ENCODE measurements around the gene MTCH1. TPM values are rescaled to one million over a fixed set of nuclear protein-coding genes. Genes with fewer than 3 reads are reported as not detected.

The MTCH1 gene
- total RNA-seq, 1 experiment from 2014 or later = 204 TPM

DNA sequence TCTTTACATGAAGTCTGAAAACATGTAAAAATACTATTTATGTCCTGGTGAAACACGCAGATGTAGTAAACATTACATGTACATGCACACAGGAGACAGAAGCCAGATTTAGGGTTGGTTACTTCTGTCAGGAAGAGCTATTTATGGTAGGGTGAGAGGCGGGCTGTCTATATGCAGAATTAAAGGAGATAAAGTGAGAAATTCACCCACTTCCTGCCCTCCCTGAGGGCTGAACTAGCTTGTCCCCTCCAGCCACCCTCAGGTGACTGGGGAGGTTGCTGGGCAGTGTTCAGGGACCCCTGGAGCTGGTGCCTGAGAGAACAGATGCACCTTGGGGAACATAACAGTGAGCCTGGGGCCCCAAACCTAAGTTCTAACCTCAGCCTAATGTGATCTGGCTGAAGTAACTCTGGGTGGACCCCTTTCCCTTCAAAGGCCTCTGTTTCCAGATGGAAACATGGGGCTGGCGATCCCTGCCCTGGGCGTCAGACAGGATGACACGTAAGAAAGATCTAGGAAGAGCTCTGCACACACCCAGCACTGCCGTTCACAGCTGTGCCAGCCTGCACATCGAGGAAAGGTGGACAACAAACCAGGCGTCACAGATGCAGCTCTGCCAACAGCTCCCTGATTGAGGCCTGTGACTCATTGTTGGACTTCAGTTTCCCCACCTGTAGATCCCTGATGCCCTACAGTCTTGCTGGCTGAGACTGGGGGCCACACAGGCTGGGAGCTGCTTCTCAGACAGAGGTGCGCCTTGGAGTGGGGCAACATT lies 30.1 kb downstream of the MTCH1 start (continued):
- TF ChIP-seq, protein P1, sequence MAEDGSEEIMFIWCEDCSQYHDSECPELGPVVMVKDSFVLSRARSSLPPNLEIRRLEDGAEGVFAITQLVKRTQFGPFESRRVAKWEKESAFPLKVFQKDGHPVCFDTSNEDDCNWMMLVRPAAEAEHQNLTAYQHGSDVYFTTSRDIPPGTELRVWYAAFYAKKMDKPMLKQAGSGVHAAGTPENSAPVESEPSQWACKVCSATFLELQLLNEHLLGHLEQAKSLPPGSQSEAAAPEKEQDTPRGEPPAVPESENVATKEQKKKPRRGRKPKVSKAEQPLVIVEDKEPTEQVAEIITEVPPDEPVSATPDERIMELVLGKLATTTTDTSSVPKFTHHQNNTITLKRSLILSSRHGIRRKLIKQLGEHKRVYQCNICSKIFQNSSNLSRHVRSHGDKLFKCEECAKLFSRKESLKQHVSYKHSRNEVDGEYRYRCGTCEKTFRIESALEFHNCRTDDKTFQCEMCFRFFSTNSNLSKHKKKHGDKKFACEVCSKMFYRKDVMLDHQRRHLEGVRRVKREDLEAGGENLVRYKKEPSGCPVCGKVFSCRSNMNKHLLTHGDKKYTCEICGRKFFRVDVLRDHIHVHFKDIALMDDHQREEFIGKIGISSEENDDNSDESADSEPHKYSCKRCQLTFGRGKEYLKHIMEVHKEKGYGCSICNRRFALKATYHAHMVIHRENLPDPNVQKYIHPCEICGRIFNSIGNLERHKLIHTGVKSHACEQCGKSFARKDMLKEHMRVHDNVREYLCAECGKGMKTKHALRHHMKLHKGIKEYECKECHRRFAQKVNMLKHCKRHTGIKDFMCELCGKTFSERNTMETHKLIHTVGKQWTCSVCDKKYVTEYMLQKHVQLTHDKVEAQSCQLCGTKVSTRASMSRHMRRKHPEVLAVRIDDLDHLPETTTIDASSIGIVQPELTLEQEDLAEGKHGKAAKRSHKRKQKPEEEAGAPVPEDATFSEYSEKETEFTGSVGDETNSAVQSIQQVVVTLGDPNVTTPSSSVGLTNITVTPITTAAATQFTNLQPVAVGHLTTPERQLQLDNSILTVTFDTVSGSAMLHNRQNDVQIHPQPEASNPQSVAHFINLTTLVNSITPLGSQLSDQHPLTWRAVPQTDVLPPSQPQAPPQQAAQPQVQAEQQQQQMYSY (CRISPR knock-in tag; IDR thresholded peaks at IDR 0.05) = no peak

DNA sequence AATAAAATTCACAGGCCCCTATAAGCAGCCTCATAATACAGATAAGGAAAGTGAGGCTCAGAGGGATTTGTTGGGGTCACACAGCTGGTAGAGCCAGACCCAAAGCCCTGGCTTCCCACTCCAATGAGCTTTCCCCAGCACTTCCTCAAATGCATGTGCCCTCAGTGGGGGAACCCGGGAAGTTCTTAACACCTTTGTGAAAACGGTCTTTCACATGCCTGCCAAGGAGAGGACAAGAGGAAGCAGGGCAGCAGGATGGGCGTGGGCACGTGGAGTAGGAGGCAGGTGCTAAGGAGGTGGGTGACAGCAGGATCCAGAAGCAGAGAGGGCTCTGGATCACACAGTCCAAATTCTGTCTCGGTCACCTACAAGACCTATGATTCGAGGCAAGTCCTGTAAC lies 30.9 kb downstream of the MTCH1 start:
- CTCF ChIA-PET = interaction anchor here (0.6 to 2.0 kb wide), 9 partner anchors 23 to 255 kb away, joined by 3 to 11 read pairs (median 4); no protein-coding TSS in a partner anchor
- TF ChIP-seq CREB1 (CRISPR knock-in tag; IDR thresholded peaks at IDR 0.05) = no peak
- TF ChIP-seq OVOL2 (CRISPR knock-in tag; IDR thresholded peaks at IDR 0.05; ENCODE audit: borderline replicate concordance) = no peak
- TF ChIP-seq ZNF232 (CRISPR knock-in tag; IDR thresholded peaks at IDR 0.05) = no peak
- TF ChIP-seq, protein P2, sequence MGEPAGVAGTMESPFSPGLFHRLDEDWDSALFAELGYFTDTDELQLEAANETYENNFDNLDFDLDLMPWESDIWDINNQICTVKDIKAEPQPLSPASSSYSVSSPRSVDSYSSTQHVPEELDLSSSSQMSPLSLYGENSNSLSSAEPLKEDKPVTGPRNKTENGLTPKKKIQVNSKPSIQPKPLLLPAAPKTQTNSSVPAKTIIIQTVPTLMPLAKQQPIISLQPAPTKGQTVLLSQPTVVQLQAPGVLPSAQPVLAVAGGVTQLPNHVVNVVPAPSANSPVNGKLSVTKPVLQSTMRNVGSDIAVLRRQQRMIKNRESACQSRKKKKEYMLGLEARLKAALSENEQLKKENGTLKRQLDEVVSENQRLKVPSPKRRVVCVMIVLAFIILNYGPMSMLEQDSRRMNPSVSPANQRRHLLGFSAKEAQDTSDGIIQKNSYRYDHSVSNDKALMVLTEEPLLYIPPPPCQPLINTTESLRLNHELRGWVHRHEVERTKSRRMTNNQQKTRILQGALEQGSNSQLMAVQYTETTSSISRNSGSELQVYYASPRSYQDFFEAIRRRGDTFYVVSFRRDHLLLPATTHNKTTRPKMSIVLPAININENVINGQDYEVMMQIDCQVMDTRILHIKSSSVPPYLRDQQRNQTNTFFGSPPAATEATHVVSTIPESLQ (CRISPR knock-in tag; IDR thresholded peaks at IDR 0.05) = no peak
- TF ChIP-seq NFYB (CRISPR knock-in tag; conservative IDR thresholded peaks at IDR 0.05; ENCODE audit: low read depth) = no peak
- TF ChIP-seq NFE2L1 (CRISPR knock-in tag; IDR thresholded peaks at IDR 0.05) = no peak
- TF ChIP-seq, protein P3, sequence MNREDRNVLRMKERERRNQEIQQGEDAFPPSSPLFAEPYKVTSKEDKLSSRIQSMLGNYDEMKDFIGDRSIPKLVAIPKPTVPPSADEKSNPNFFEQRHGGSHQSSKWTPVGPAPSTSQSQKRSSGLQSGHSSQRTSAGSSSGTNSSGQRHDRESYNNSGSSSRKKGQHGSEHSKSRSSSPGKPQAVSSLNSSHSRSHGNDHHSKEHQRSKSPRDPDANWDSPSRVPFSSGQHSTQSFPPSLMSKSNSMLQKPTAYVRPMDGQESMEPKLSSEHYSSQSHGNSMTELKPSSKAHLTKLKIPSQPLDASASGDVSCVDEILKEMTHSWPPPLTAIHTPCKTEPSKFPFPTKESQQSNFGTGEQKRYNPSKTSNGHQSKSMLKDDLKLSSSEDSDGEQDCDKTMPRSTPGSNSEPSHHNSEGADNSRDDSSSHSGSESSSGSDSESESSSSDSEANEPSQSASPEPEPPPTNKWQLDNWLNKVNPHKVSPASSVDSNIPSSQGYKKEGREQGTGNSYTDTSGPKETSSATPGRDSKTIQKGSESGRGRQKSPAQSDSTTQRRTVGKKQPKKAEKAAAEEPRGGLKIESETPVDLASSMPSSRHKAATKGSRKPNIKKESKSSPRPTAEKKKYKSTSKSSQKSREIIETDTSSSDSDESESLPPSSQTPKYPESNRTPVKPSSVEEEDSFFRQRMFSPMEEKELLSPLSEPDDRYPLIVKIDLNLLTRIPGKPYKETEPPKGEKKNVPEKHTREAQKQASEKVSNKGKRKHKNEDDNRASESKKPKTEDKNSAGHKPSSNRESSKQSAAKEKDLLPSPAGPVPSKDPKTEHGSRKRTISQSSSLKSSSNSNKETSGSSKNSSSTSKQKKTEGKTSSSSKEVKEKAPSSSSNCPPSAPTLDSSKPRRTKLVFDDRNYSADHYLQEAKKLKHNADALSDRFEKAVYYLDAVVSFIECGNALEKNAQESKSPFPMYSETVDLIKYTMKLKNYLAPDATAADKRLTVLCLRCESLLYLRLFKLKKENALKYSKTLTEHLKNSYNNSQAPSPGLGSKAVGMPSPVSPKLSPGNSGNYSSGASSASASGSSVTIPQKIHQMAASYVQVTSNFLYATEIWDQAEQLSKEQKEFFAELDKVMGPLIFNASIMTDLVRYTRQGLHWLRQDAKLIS (CRISPR knock-in tag; IDR thresholded peaks at IDR 0.05; ENCODE audit: borderline replicate concordance) = no peak
- TF ChIP-seq, protein P4, sequence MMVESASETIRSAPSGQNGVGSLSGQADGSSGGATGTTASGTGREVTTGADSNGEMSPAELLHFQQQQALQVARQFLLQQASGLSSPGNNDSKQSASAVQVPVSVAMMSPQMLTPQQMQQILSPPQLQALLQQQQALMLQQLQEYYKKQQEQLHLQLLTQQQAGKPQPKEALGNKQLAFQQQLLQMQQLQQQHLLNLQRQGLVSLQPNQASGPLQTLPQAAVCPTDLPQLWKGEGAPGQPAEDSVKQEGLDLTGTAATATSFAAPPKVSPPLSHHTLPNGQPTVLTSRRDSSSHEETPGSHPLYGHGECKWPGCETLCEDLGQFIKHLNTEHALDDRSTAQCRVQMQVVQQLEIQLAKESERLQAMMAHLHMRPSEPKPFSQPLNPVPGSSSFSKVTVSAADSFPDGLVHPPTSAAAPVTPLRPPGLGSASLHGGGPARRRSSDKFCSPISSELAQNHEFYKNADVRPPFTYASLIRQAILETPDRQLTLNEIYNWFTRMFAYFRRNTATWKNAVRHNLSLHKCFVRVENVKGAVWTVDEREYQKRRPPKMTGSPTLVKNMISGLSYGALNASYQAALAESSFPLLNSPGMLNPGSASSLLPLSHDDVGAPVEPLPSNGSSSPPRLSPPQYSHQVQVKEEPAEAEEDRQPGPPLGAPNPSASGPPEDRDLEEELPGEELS (CRISPR knock-in tag; IDR thresholded peaks at IDR 0.05) = no peak
- TF ChIP-seq, protein P5, sequence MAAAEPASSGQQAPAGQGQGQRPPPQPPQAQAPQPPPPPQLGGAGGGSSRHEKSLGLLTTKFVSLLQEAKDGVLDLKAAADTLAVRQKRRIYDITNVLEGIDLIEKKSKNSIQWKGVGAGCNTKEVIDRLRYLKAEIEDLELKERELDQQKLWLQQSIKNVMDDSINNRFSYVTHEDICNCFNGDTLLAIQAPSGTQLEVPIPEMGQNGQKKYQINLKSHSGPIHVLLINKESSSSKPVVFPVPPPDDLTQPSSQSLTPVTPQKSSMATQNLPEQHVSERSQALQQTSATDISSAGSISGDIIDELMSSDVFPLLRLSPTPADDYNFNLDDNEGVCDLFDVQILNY (CRISPR knock-in tag; IDR thresholded peaks at IDR 0.05) = no peak
- TF ChIP-seq, protein P6, sequence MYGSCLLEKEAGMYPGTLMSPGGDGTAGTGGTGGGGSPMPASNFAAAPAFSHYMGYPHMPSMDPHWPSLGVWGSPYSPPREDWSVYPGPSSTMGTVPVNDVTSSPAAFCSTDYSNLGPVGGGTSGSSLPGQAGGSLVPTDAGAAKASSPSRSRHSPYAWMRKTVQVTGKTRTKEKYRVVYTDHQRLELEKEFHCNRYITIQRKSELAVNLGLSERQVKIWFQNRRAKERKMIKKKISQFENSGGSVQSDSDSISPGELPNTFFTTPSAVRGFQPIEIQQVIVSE (CRISPR knock-in tag; IDR thresholded peaks at IDR 0.05; ENCODE audit: borderline replicate concordance) = no peak
- TF ChIP-seq ZNF423 (CRISPR knock-in tag; IDR thresholded peaks at IDR 0.05) = no peak
- TF ChIP-seq FOXP1 (CRISPR knock-in tag; IDR thresholded peaks at IDR 0.05; ENCODE audit: borderline replicate concordance) = no peak
- POLR2A ChIA-PET = no interaction called here
- H3K27me3 Mint-ChIP-seq (ENCODE audit: low read depth) = no peaks in the 10 kb centered on the region
- peaks cover 13% of the 10 kb centered on the region for H3K4me1 Mint-ChIP-seq
- ATAC-seq (no peak), DNase-seq (ENCODE audit: low spot score) (peak; percentile 6)
- H3K36me3 Mint-ChIP-seq = no peaks in the 10 kb centered on the region
- H3K27ac Mint-ChIP-seq = no peak overlapping the region
- H3K4me3 Mint-ChIP-seq = no peak overlapping the region
- H3K9me3 Mint-ChIP-seq = no peaks in the 10 kb centered on the region
